Measurements from ENCODE around the gene GORASP2. TPM values are rescaled to one million over a fixed set of nuclear protein-coding genes. Genes with fewer than 3 reads are reported as not detected.

The GORASP2 gene
- total RNA-seq, 4 donors from 2014 or later: 45.8 to 66.1 (median 56.5) TPM

DNA sequence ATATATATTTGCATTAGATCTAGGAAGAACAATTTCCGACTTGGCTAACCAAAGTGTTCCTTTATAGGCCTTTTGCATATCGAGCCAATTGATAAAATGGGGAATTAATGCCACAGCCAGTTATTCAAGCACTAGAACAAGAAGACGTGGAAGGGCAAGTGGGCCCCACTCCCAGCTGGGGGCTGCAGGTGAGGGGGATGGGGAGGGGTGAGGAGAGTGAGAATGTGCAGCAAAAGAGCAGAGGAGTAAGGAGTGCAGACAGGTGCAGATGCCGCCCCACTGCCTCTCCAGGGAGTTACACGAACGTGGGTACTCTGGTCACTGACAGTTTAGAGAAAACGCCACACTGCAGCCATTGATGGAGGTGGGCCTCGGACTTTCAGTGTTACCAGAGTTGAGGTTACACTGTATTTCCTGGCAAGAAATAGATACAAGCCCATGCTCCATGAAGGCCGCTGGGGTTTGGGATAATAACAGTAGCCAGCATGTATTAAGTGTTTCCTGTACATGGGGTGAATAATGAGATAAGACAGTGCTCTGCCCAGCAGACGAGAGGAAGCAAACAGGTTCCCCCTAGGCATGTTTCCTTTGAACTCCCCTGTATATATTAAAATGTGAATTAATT is 40.9 kb downstream of the GORASP2 start:
- no peak overlapping the region for H3K27ac ChIP-seq
- H3K36me3 ChIP-seq: peaks cover 0 to 42% (median 4%) of the 10 kb centered on the region in 3 donors
- H3K27me3 ChIP-seq: no peaks in the 10 kb centered on the region
- no peak for DNase-seq
- 67 to 69% methylated on average over 10 of the region's 10 CpGs for WGBS, 2 donors
- TF ChIP-seq, protein P1, sequence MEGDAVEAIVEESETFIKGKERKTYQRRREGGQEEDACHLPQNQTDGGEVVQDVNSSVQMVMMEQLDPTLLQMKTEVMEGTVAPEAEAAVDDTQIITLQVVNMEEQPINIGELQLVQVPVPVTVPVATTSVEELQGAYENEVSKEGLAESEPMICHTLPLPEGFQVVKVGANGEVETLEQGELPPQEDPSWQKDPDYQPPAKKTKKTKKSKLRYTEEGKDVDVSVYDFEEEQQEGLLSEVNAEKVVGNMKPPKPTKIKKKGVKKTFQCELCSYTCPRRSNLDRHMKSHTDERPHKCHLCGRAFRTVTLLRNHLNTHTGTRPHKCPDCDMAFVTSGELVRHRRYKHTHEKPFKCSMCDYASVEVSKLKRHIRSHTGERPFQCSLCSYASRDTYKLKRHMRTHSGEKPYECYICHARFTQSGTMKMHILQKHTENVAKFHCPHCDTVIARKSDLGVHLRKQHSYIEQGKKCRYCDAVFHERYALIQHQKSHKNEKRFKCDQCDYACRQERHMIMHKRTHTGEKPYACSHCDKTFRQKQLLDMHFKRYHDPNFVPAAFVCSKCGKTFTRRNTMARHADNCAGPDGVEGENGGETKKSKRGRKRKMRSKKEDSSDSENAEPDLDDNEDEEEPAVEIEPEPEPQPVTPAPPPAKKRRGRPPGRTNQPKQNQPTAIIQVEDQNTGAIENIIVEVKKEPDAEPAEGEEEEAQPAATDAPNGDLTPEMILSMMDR (IDR thresholded peaks at IDR 0.05): no peak
- H3K9me3 ChIP-seq: no peaks in the 10 kb centered on the region
- intact Hi-C loops (cut with DNase I): loop anchor here (5.0 to 10.0 kb wide), 2 partner anchors 195 to 447 kb away; partner anchors contain the start of gene TLK1
- no peak overlapping the region for H3K4me3 ChIP-seq
- H3K4me1 ChIP-seq: peaks cover 0 to 37% (median 4%) of the 10 kb centered on the region in 3 donors

DNA sequence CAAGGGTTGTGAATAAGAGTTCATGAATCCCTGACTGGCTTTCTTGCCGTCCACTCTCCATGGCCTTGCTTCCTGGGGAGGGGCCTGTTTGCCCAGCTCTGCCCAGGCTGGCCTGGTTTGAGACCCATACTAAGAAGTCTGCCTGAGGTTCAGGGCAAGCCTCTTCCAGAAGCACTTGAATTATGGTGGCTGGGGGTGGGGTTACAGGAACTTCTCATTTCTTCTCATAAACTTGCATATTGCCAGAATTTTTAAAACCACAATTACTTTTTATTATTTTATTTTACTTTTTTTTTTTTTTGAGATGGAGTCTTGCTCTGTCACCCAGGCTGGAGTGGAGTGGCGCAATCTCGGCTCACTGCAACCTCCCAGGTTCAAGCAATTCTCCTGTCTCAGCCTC is 42.0 kb downstream of the GORASP2 start:
- WGBS, 2 donors: 78 to 84% methylated on average over 2 to 3 of the region's 3 CpGs
- Histone ChIP-seq H3K27ac (no peak overlapping the region), H3K4me1 (peaks cover 0 to 27% (median 4%) of the 10 kb centered on the region in 3 donors), H3K9me3 (no peaks in the 10 kb centered on the region), H3K4me3 (no peak overlapping the region), H3K36me3 (peaks cover 0 to 31% (median 4%) of the 10 kb centered on the region in 3 donors), H3K27me3 (no peaks in the 10 kb centered on the region)
- no peak for DNase-seq
- intact Hi-C loops (cut with DNase I): loop anchor here (5.0 to 10.0 kb wide), 2 partner anchors 194 to 446 kb away; partner anchors contain the start of gene TLK1
- TF ChIP-seq, protein P1 (IDR thresholded peaks at IDR 0.05): no peak
- no peak for TF ChIP-seq POLR2A (IDR thresholded peaks at IDR 0.05)

DNA sequence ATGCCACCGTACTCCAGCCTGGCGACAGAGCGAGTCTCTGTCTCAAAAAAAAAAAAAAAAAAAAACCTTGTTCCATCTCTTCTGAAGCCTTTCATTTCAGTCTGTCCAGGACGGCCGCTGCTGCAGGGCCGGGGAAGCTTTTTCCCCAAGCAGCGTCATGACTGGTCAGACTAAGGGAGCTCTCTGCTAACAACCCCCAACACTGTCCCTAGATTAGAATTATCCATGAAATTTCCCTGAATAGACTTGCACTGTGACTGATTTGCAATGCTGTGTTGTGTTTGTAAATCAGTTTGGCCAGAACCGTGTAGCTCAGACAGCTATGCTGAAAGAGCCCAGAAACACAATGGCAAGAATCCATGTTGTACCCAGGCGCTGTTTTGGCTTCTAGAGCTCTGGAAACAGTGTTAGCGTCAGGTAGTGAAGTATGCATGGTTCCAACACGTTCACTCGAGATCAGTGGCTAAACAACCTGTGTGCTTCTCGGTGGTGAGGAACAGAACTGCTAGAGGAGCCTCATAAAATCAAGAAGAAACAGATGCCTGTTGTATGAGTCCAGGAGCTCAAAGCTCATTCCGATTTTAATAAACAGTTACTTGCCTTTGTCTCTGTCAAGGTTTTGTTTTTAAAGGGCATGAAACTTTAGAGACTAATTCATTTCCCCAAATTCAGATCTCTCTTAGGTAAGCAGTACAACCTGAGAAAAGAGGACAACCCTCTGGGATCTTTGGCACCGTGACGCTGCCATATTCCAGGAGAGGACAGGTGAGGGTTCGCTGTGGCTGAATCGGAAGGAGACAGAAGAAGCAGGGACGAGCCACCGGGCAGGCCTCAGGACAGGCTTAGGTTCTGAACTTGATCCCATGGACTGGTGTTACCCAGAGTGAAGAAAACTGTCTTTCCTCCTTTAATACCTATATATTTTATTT is 43.5 kb downstream of the GORASP2 start:
- no peak for DNase-seq
- Histone ChIP-seq H3K27me3 (no peaks in the 10 kb centered on the region), H3K4me3 (peak overlapping the region in 3 of 4 donors; percentile 71 to 80 (median 79)), H3K36me3 (peaks cover 0 to 17% (median 4%) of the 10 kb centered on the region in 3 donors), H3K4me1 (peaks cover 0 to 21% (median 4%) of the 10 kb centered on the region in 3 donors), H3K27ac (no peak overlapping the region), H3K9me3 (no peaks in the 10 kb centered on the region)
- no peak for TF ChIP-seq POLR2A (IDR thresholded peaks at IDR 0.05)
- TF ChIP-seq, protein P1 (IDR thresholded peaks at IDR 0.05): peak in 1 of 6 experiments; percentile 3
- 58 to 68% methylated on average over 16 to 17 of the region's 20 CpGs for WGBS, 2 donors
- intact Hi-C loops (cut with DNase I): loop anchor here (5.0 to 10.0 kb wide), 2 partner anchors 192 to 445 kb away; partner anchors contain the start of gene TLK1

DNA sequence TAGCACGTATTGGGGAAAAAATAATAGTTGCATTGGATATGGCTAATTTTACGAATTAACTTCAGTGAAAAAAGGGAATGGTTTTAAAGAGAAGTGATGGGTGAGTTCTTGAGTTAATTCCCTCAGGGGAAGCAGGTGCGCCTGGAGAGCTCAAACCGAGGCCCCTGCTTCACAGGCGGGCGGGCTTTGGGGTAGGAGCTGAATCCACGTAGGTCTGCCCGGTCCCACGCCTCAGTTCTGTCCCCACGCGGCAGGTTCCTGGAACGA is 44.1 kb downstream of the GORASP2 start:
- WGBS, 2 donors: 3 to 4% methylated on average over 9 to 12 of the region's 12 CpGs
- intact Hi-C loops (cut with DNase I): loop anchor here (5.0 to 10.0 kb wide), 2 partner anchors 192 to 444 kb away; partner anchors contain the start of gene TLK1
- peak overlapping the region in 2 of 4 donors; percentile 67 to 87 for H3K27ac ChIP-seq
- H3K4me1 ChIP-seq: peaks cover 0 to 21% (median 4%) of the 10 kb centered on the region in 3 donors
- DNase-seq: no peak
- peaks cover 0 to 11% (median under 1%) of the 10 kb centered on the region in 3 donors for H3K36me3 ChIP-seq
- H3K27me3 ChIP-seq: no peaks in the 10 kb centered on the region
- no peaks in the 10 kb centered on the region for H3K9me3 ChIP-seq
- no peak for TF ChIP-seq POLR2A (IDR thresholded peaks at IDR 0.05)
- TF ChIP-seq, protein P1 (IDR thresholded peaks at IDR 0.05): no peak
- H3K4me3 ChIP-seq: peak overlapping the region; percentile 51 to 80 (median 75)
